HEK293 (cell line): ENCODE measurements around the gene CBX5.
"Not testable (repeated sequence)": the region's sequence is repeated elsewhere in the genome, so short reads cannot be mapped to it uniquely, and the experiment has no call there.

ENCODE experiments used
- CTCF ChIA-PET: fragments of 350-600 bp; formaldehyde crosslinking; extraction: SDS; loops from one replicate; lab custom pipeline; 2021; ENCODE audit warnings: antibody characterized with exemption; lab: Yijun Ruan, JAX
- POLR2A ChIA-PET: fragments of 300-600 bp; formaldehyde crosslinking; extraction: SDS; loops from one replicate; lab custom pipeline; 2020; ENCODE audit warnings: antibody characterized with exemption, inconsistent platforms; lab: Yijun Ruan, JAX
- H3K27ac ChIP-seq: fragments of 200-500 bp; sonication (Bioruptor generic); 2 replicates; pipeline ENCODE4 v1.5.1; 2014; ENCODE audit warnings: low read depth, low read length, control low read depth, inconsistent platforms; ENCODE audit errors: extremely low read depth
- H3K36me3 ChIP-seq, 2 experiments: fragments of 200-500 bp in 1 of 2; sonication (Bioruptor generic) in 1 of 2; 1 replicate in 1 of 2; 2 replicates in 1 of 2; pipeline ENCODE4 v1.5.1; 2014 to 2017; ENCODE audit warnings: inconsistent platforms in 2 of 2, low read length in 2 of 2; ENCODE audit not compliant: control insufficient read depth in 2 of 2, insufficient read depth in 1 of 2
- H3K4me1 ChIP-seq: fragments of 200-500 bp; sonication (Bioruptor generic); 2 replicates; pipeline ENCODE4 v1.5.1; 2014; ENCODE audit warnings: mild to moderate bottlenecking, low read length, inconsistent platforms; ENCODE audit not compliant: control insufficient read depth, insufficient read depth
- H3K4me3 ChIP-seq: 2 replicates; pipeline ENCODE4 v1.5.1; 2011; ENCODE audit warnings: low read depth, mild to moderate bottlenecking, control low read depth, low read length, moderate library complexity
- H3K9me3 ChIP-seq: fragments of 200-500 bp; sonication (Bioruptor generic); 2 replicates; pipeline ENCODE4 v1.5.1; 2014; ENCODE audit warnings: low read depth, low read length, inconsistent platforms; ENCODE audit not compliant: control insufficient read depth, insufficient read depth
- GFI1B ChIP-seq: fragments of 450-650 bp; formaldehyde crosslinking; IDR thresholded peaks from 2 replicates; pipeline ENCODE4 v1.5.1; 2016; ENCODE audit warnings: missing biosample characterization, missing genetic modification characterization
- IKZF3 ChIP-seq: fragments of 450-650 bp; IDR thresholded peaks from 2 replicates; pipeline ENCODE4 v1.5.0; 2018; ENCODE audit warnings: missing biosample characterization, mild to moderate bottlenecking, missing genetic modification characterization, moderate library complexity
- INSM2 ChIP-seq: fragments of 450-650 bp; formaldehyde crosslinking; IDR thresholded peaks from 2 replicates; pipeline ENCODE4 v1.5.1; 2016; ENCODE audit warnings: missing biosample characterization, missing genetic modification characterization
- KLF10 ChIP-seq: fragments of 450-650 bp; IDR thresholded peaks from 2 replicates; pipeline ENCODE4 v1.5.1; 2018; ENCODE audit warnings: missing biosample characterization, mild to moderate bottlenecking, missing genetic modification characterization
- SCRT1 ChIP-seq: fragments of 450-650 bp; formaldehyde crosslinking; IDR thresholded peaks from 2 replicates; pipeline ENCODE4 v1.5.1; 2016; ENCODE audit warnings: missing biosample characterization, missing genetic modification characterization, borderline replicate concordance
- SCRT2 ChIP-seq: fragments of 450-650 bp; formaldehyde crosslinking; IDR thresholded peaks from 2 replicates; pipeline ENCODE4 v1.5.1; 2016; ENCODE audit warnings: missing biosample characterization, missing genetic modification characterization
- SP7 ChIP-seq: fragments of 450-650 bp; formaldehyde crosslinking; IDR thresholded peaks from 2 replicates; pipeline ENCODE4 v1.5.1; 2016; ENCODE audit warnings: missing biosample characterization, missing genetic modification characterization
- TRIM28 ChIP-seq: IDR thresholded peaks from 2 replicates; pipeline ENCODE4 v1.6.1; 2011; ENCODE audit warnings: low read length, control low read depth, borderline replicate concordance
- YY2 ChIP-seq: fragments of 450-650 bp; formaldehyde crosslinking; IDR thresholded peaks from 2 replicates; pipeline ENCODE4 v1.5.1; 2016; ENCODE audit warnings: missing biosample characterization, missing genetic modification characterization
- ZBTB10 ChIP-seq: fragments of 450-650 bp; formaldehyde crosslinking; IDR thresholded peaks from 2 replicates; pipeline ENCODE4 v1.5.1; 2016; ENCODE audit warnings: missing biosample characterization, missing genetic modification characterization
- ZBTB17 ChIP-seq: fragments of 450-650 bp; formaldehyde crosslinking; IDR thresholded peaks from 2 replicates; pipeline ENCODE4 v1.5.1; 2016; ENCODE audit warnings: missing biosample characterization, missing genetic modification characterization
- ZEB2 ChIP-seq: fragments of 450-650 bp; formaldehyde crosslinking; IDR thresholded peaks from 2 replicates; pipeline ENCODE4 v1.5.1; 2016; ENCODE audit warnings: missing biosample characterization, missing genetic modification characterization
- ZNF140 ChIP-seq: fragments of 450-650 bp; formaldehyde crosslinking; IDR thresholded peaks from 2 replicates; pipeline ENCODE4 v1.5.1; 2016; ENCODE audit warnings: missing biosample characterization, missing genetic modification characterization
- ZNF24 ChIP-seq: fragments of 450-650 bp; formaldehyde crosslinking; IDR thresholded peaks from 2 replicates; pipeline ENCODE4 v1.5.1; 2016; ENCODE audit warnings: missing biosample characterization, missing genetic modification characterization
- ZNF335 ChIP-seq: fragments of 450-650 bp; formaldehyde crosslinking; conservative IDR thresholded peaks from 2 replicates; pipeline ENCODE4 v1.5.1; 2016; ENCODE audit warnings: missing biosample characterization, missing genetic modification characterization
- ZNF362 ChIP-seq: fragments of 450-650 bp; formaldehyde crosslinking; IDR thresholded peaks from 2 replicates; pipeline ENCODE4 v1.5.1; 2016; ENCODE audit warnings: missing biosample characterization, missing genetic modification characterization
- ZNF501 ChIP-seq: fragments of 450-650 bp; formaldehyde crosslinking; IDR thresholded peaks from 2 replicates; pipeline ENCODE4 v1.5.1; 2016; ENCODE audit warnings: missing biosample characterization, missing genetic modification characterization
- ZNF521 ChIP-seq: fragments of 450-650 bp; formaldehyde crosslinking; IDR thresholded peaks from 2 replicates; pipeline ENCODE4 v1.5.1; 2017; ENCODE audit warnings: missing biosample characterization, mild to moderate bottlenecking, missing genetic modification characterization
- ZNF600 ChIP-seq: fragments of 450-650 bp; formaldehyde crosslinking; IDR thresholded peaks from 2 replicates; pipeline ENCODE4 v1.5.1; 2016; ENCODE audit warnings: missing biosample characterization, missing genetic modification characterization
- ZNF626 ChIP-seq: fragments of 450-650 bp; sonication (Bioruptor Pico); formaldehyde crosslinking; IDR thresholded peaks from 2 replicates; pipeline ENCODE4 v1.5.1; 2018; ENCODE audit warnings: missing biosample characterization, missing genetic modification characterization, inconsistent platforms
- ZNF639 ChIP-seq: fragments of 450-650 bp; formaldehyde crosslinking; IDR thresholded peaks from 2 replicates; pipeline ENCODE4 v1.5.1; 2016; ENCODE audit warnings: missing biosample characterization, missing genetic modification characterization
- ZNF76 ChIP-seq: fragments of 450-650 bp; formaldehyde crosslinking; IDR thresholded peaks from 2 replicates; pipeline ENCODE4; 2016; ENCODE audit warnings: low read depth, missing biosample characterization, missing genetic modification characterization, borderline replicate concordance
- ZNF843 ChIP-seq: fragments of 450-650 bp; formaldehyde crosslinking; IDR thresholded peaks from 2 replicates; pipeline ENCODE4 v1.5.1; 2016; ENCODE audit warnings: missing biosample characterization, missing genetic modification characterization
- ZSCAN18 ChIP-seq: fragments of 450-650 bp; formaldehyde crosslinking; IDR thresholded peaks from 2 replicates; pipeline ENCODE4 v1.5.1; 2016; ENCODE audit warnings: missing biosample characterization, missing genetic modification characterization

The CBX5 gene

GRCh38 chr12:54325442-54326109, 45.7 kb upstream of the CBX5 start:
- POLR2A ChIA-PET: interaction anchor here (0.6 to 2.8 kb wide), 20 partner anchors 8 to 98 kb away, joined by 3 to 47 read pairs (median 5); partner anchors contain the start of genes CBX5, HNRNPA1 and NFE2
- H3K4me1 ChIP-seq, H3K36me3 ChIP-seq, H3K9me3 ChIP-seq: not testable (repeated sequence)
- peak; percentile 46; the same call in 1 of the 2 replicates for TF ChIP-seq IKZF3
- 0 out of 2 replicates have a peak, but pooled peaks have one; percentile 7 for TF ChIP-seq ZNF24 (tag by site-specific recombination)
- TF ChIP-seq ZBTB17: peak; percentile 24; the same call in 1 of the 2 replicates
- TF ChIP-seq ZNF639 (tag by site-specific recombination): peak; percentile 3; the same call in 1 of the 2 replicates
- TF ChIP-seq YY2 (tag by site-specific recombination): 0 out of 2 replicates have a peak, but pooled peaks have one; percentile 1
- TF ChIP-seq ZNF362: 0 out of 2 replicates have a peak, but pooled peaks have one; percentile 50
- 0 out of 2 replicates have a peak, but pooled peaks have one; percentile 2 for TF ChIP-seq ZNF76 (tag by site-specific recombination)
- TF ChIP-seq ZNF335 (tag by site-specific recombination): peak; percentile 71
- TF ChIP-seq SCRT2: peak; percentile 1
- peak; percentile 20; the same call in 1 of the 2 replicates for TF ChIP-seq ZNF501 (tag by site-specific recombination)
- Histone ChIP-seq H3K27ac (peak overlapping the region; percentile 70), H3K4me3 (peak overlapping the region; percentile 88)
- CTCF ChIA-PET: interaction anchor here (0.6 to 5.8 kb wide), 27 partner anchors 8 to 1687 kb away, joined by 3 to 69 read pairs (median 6); partner anchors contain the start of genes CBX5, HNRNPA1 and NFE2

GRCh38 chr12:54324617-54325441, 44.9 kb upstream of the CBX5 start, which contains the start of gene COPZ1:
Gene COPZ1, plus strand, starts transcription at chr12:54325131. Its CDS starts 33 bp downstream, at chr12:54325164.
- Histone ChIP-seq H3K36me3 (peaks cover 0 to 6% of the 10 kb centered on the region in 2 experiments; a peak in 1 of 3 replicates), H3K4me1 (no peaks in the 10 kb centered on the region; the same call in 1 of the 2 replicates), H3K4me3 (peak within 1 kb of the TSS; percentile 88), H3K27ac (peak within 1 kb of the TSS; percentile 70), H3K9me3 (no peaks in the 10 kb centered on the region)
- ChIA-PET CTCF (interaction anchor here (0.6 to 5.8 kb wide), 30 partner anchors 8 to 1688 kb away, joined by 3 to 69 read pairs (median 6); partner anchors contain the start of genes CBX5, HNRNPA1 and NFE2), POLR2A (interaction anchor here (0.6 to 2.8 kb wide), 22 partner anchors 9 to 97 kb away, joined by 3 to 47 read pairs (median 4); partner anchors contain the start of genes CBX5, HNRNPA1 and NFE2)
- no peak for TF ChIP-seq ZNF626 (tag by site-specific recombination)
- TF ChIP-seq ZNF843: no peak
- TF ChIP-seq ZNF600 (tag by site-specific recombination): peak; percentile 75
- no peak for TF ChIP-seq SCRT1
- TF ChIP-seq GFI1B (tag by site-specific recombination): no peak
- 0 out of 2 replicates have a peak, but pooled peaks have one; percentile 33 for TF ChIP-seq ZSCAN18 (tag by site-specific recombination)
- TF ChIP-seq SP7 (tag by site-specific recombination): peak; percentile 41
- TF ChIP-seq ZEB2 (tag by site-specific recombination): no peak
- 0 out of 2 replicates have a peak, but pooled peaks have one; percentile 41 for TF ChIP-seq ZBTB10
- TF ChIP-seq ZNF521 (tag by site-specific recombination): no peak
- TF ChIP-seq TRIM28: no peak
- TF ChIP-seq KLF10 (tag by site-specific recombination): no peak
- no peak for TF ChIP-seq ZNF140
- peak; percentile 32; the same call in 1 of the 2 replicates for TF ChIP-seq INSM2 (tag by site-specific recombination)
